GM12801 (cell line): ENCODE results near the gene TRIO.

Experiments used
- TF ChIP-seq, protein P1 (sequence below): IDR thresholded peaks from one replicate; pipeline ENCODE4 v1.5.1; 2011; ENCODE audit warnings: control low read depth; ENCODE audit not compliant: insufficient read length; ENCODE audit errors: extremely low read depth

Gene TRIO

GRCh38 chr5:14219800-14220512 lies 76.8 kb downstream of the TRIO start:
- TF ChIP-seq, protein P1, sequence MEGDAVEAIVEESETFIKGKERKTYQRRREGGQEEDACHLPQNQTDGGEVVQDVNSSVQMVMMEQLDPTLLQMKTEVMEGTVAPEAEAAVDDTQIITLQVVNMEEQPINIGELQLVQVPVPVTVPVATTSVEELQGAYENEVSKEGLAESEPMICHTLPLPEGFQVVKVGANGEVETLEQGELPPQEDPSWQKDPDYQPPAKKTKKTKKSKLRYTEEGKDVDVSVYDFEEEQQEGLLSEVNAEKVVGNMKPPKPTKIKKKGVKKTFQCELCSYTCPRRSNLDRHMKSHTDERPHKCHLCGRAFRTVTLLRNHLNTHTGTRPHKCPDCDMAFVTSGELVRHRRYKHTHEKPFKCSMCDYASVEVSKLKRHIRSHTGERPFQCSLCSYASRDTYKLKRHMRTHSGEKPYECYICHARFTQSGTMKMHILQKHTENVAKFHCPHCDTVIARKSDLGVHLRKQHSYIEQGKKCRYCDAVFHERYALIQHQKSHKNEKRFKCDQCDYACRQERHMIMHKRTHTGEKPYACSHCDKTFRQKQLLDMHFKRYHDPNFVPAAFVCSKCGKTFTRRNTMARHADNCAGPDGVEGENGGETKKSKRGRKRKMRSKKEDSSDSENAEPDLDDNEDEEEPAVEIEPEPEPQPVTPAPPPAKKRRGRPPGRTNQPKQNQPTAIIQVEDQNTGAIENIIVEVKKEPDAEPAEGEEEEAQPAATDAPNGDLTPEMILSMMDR: no peak

DNA sequence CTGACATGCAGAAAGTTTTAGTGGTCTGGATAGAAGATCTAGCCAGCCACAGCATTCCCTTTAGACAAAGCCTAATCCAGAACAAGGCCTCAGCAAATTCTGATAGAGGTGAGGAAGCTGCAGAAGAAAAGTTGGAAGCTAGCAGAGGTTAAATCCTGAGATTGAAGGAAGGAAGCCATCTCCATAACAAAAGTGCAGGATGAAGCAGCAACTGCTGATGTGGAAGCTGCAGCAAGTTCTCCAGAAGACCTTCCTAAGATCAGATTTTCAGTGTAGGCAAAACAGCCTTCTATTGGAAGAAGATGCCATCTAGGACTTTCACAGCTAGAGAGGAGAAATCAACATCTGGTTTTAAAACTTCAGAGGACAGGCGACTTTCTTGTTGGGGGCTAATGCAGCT lies 77.5 kb downstream of the TRIO start:
- TF ChIP-seq, protein P1: no peak

GRCh38 chr5:14221732-14222131 lies 78.6 kb downstream of the TRIO start:
- TF ChIP-seq, protein P1: no peak

- TF ChIP-seq, protein P1: no peak
These were observed 79.1 kb downstream of the TRIO start for GRCh38 chr5:14222206-14222605.

- TF ChIP-seq, protein P1: no peak
These were observed 80.2 kb downstream of the TRIO start for GRCh38 chr5:14223372-14223771.

GRCh38 chr5:14225173-14225834 lies 82.2 kb downstream of the TRIO start:
- TF ChIP-seq, protein P1: no peak

DNA sequence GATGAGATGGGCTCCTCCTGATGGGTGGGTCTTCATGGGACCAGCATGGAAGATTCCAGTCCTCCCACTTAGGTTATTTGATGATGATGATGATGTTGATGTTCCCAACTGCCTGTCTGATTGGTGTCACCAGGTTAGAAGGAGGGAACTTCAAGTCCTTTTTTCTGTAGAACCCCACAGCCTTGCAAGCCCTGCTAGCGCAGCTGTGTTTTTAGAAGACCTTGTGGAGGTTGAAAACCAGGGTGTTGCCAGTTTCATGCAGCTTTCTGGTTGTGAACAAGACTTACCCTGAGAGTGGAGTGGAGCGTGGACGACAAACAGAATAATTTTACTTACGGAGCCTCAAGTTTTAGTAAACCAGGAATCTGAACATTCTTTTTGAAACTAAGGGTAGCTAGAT lies 83.0 kb downstream of the TRIO start:
- TF ChIP-seq, protein P1: no peak
